ENCODE measurements around the gene DRAP1. TPM values are rescaled to one million over a fixed set of nuclear protein-coding genes. Genes with fewer than 3 reads are reported as not detected.

DRAP1 gene
- 10 to 100 TPM; 21.8 to 50.8 (median 32.6) TPM for total RNA-seq
- long read RNA-seq, partial matches to known transcripts = 1 of 1 reads
- long read RNA-seq, other reads (novel, unspliced or antisense) = 0 of 1 reads

- intact Hi-C loops (cut with DNase I) = no loop called here
Measured at GRCh38 chr11:65919141-65919572, at the start of gene DRAP1. TSS of gene DRAP1 (plus strand) at chr11:65919426. CDS start at chr11:65919502, 76 bp downstream.

GRCh38 chr11:65869643-65870306, 49.5 kb upstream of the DRAP1 start:
- Histone ChIP-seq H3K36me3 (peaks cover 0 to 9% (median 5%) of the 10 kb centered on the region in 4 donors), H3K4me3 (no peak overlapping the region), H3K9me3 (no peaks in the 10 kb centered on the region), H3K27ac (no peak overlapping the region), H3K4me1 (peaks cover 0 to 9% (median 0%) of the 10 kb centered on the region in 4 donors), H3K27me3 (no peaks in the 10 kb centered on the region)
- 47% methylated on average over 3 of the region's 24 CpGs for WGBS (ENCODE audit: insufficient coverage, low coverage, low lambda C conversion rate, missing lambda C conversion rate)
- TF ChIP-seq POLR2A (IDR thresholded peaks at IDR 0.05) (no peak), CTCF (IDR thresholded peaks at IDR 0.05) (no peak)
- peak in 1 of 3 donors; percentile 53 for DNase-seq
- ATAC-seq = no peak
- intact Hi-C loops (cut with DNase I) = no loop called here

More at GRCh38 chr11:65919141-65919572, at the start of gene DRAP1:
- no peaks in the 10 kb centered on the region for H3K9me3 ChIP-seq
- no peaks in the 10 kb centered on the region for H3K27me3 ChIP-seq
- peak; percentile 100 for DNase-seq
- H3K4me3 ChIP-seq = peak within 1 kb of the TSS; percentile 98
- WGBS (ENCODE audit: insufficient coverage, low coverage, low lambda C conversion rate, missing lambda C conversion rate) = 0% methylated on average over 1 of the region's 59 CpGs
- TF ChIP-seq CTCF (IDR thresholded peaks at IDR 0.05) (peak in 1 of 4 donors; percentile 2), POLR2A (IDR thresholded peaks at IDR 0.05) (peak; percentile 54)
- H3K27ac ChIP-seq = peak within 1 kb of the TSS; percentile 84 to 90 (median 85)
- ATAC-seq = peak; percentile 90 to 97 (median 94)
- H3K4me1 ChIP-seq = peaks cover 0 to 21% (median 9%) of the 10 kb centered on the region in 4 donors
- peaks cover 0 to 11% (median 3%) of the 10 kb centered on the region in 4 donors for H3K36me3 ChIP-seq

GRCh38 chr11:65870307-65870658, 48.9 kb upstream of the DRAP1 start:
- Histone ChIP-seq H3K9me3 (no peaks in the 10 kb centered on the region), H3K27ac (no peak overlapping the region), H3K4me1 (peaks cover 0 to 9% (median 0%) of the 10 kb centered on the region in 4 donors), H3K36me3 (peaks cover 0 to 4% (median 2%) of the 10 kb centered on the region in 4 donors), H3K27me3 (no peaks in the 10 kb centered on the region), H3K4me3 (no peak overlapping the region)
- no peak for TF ChIP-seq CTCF (IDR thresholded peaks at IDR 0.05)
- TF ChIP-seq POLR2A (IDR thresholded peaks at IDR 0.05) = no peak
- intact Hi-C loops (cut with DNase I) = no loop called here
- peak in 1 of 3 donors; percentile 52 for DNase-seq
- WGBS (ENCODE audit: insufficient coverage, low coverage, low lambda C conversion rate, missing lambda C conversion rate) = no CpG with 5 or more reads among the region's 11 CpGs
- ATAC-seq = no peak

GRCh38 chr11:65870706-65871681, 48.2 kb upstream of the DRAP1 start:
- peak overlapping the region; percentile 52 to 88 (median 69) for H3K27ac ChIP-seq
- H3K27me3 ChIP-seq = no peaks in the 10 kb centered on the region
- intact Hi-C loops (cut with DNase I) = no loop called here
- peaks cover 0 to 3% (median 1%) of the 10 kb centered on the region in 4 donors for H3K36me3 ChIP-seq
- H3K4me3 ChIP-seq = no peak overlapping the region
- DNase-seq = peak in 1 of 3 donors; percentile 52
- H3K4me1 ChIP-seq = peaks cover 0 to 9% (median 0%) of the 10 kb centered on the region in 4 donors
- WGBS (ENCODE audit: insufficient coverage, low coverage, low lambda C conversion rate, missing lambda C conversion rate) = 55% methylated on average over 7 of the region's 24 CpGs
- TF ChIP-seq CTCF (IDR thresholded peaks at IDR 0.05) (no peak), POLR2A (IDR thresholded peaks at IDR 0.05) (no peak)
- ATAC-seq = peak in 1 of 4 donors; percentile 3
- no peaks in the 10 kb centered on the region for H3K9me3 ChIP-seq
